H1 (cell line): Measurements from ENCODE around the gene SUMF1. TPM values are rescaled to one million over a fixed set of nuclear protein-coding genes. Genes with fewer than 3 reads are reported as not detected.

Experiments
- RBBP5 ChIP-seq: IDR thresholded peaks from 2 replicates; pipeline ENCODE4 v1.7.1; 2012; ENCODE audit warnings: low read depth, mild to moderate bottlenecking, inconsistent platforms, low read length, moderate library complexity, borderline replicate concordance
- USF2 ChIP-seq: IDR thresholded peaks from 2 replicates; pipeline ENCODE4 v1.6.1; 2011; ENCODE audit warnings: low read length, improper control_type of control experiment
- ZNF274 ChIP-seq: IDR thresholded peaks from 2 replicates; pipeline ENCODE4 v1.7.0; 2012; ENCODE audit warnings: low read length, borderline replicate concordance; ENCODE audit errors: extremely low read depth
- polyA plus RNA-seq, 7 experiments: library from polyadenylated mRNA; depleted of rRNA in 3 of 7; stranded (reverse) in 5 of 7; unstranded in 2 of 7; fragments of >200 nt in 5 of 7; fragments of 200-250 nt in 2 of 7; gene quantifications; 1 replicate in 5 of 7; 2 replicates in 1 of 7; 4 replicates in 1 of 7; pipeline versions ENCODE4 v1.2.1 to v1.2.3, GENCODE V29; 2011 to 2013; ENCODE audit warnings: missing spikeins in 2 of 7, mixed read lengths in 2 of 7
- total RNA-seq: library from RNA; stranded (reverse); fragmentation: NEBNext Ultra II Directional; extraction: Animal tissue kit (Norgen Biotek cat#: 25700); gene quantifications from 2 replicates; pipeline ENCODE4 v1.2.1, GENCODE V29; 2021

The SUMF1 gene
- total and polyA plus RNA-seq, 2 of the 8 experiments (the other 6 are each of a cell fraction or from before 2014, with no cell fraction given) = 12.5 to 15.0 TPM

DNA sequence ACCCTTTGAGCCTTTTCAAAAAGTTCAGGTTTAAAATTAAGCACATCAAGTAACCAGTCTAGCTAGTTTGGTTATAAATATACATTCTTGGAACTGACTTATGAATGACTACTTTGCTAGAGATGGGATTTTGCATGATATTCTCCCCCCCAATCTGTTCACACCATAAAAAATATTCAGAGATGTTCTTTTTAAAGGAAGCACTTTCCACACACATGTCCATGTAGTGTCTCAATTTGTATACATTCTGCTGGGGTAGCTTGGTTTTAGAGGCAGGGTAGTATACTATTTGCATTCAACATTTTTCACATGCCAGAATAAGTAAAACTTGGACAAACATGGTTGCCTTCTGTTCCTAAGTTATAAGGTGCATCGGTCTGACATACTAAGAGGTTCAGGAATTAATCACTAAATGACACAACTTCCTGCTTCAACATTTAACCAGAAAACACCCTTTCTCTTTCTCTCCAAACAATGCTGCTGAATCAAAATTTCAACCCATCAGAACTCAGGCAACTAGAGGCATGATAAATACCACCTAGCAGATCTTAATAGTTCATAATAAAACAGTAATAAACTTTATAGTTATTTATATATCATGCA lies 57.0 kb downstream of the SUMF1 start (continued):
- TF ChIP-seq USF2 (no peak), RBBP5 (no peak), ZNF274 (no peak)
